Liver (tissue), 9 donors: ENCODE data around the gene PAK4. TPM values are rescaled to one million over a fixed set of nuclear protein-coding genes. Genes with fewer than 3 reads are reported as not detected.

Source experiments
- DNase-seq: peaks from one replicate; pipeline ENCODE4 v3.0.0-alpha.2; 2017; ENCODE audit warnings: low spot score
- H3K27ac ChIP-seq, 2 donors: one replicate each; pipeline ENCODE4 v1.7.0; 2013; ENCODE audit warnings: inconsistent platforms in 2 of 2, low read length in 2 of 2, control low read depth in 1 of 2, low read depth in 1 of 2, mild to moderate bottlenecking in 1 of 2
- H3K27me3 ChIP-seq, 4 donors: one replicate each; pipeline versions ENCODE4 v1.6.1 to v1.7.0; 2013; ENCODE audit warnings: low read length in 3 of 4, inconsistent platforms in 1 of 4, mild to moderate bottlenecking in 1 of 4, moderate library complexity in 1 of 4; ENCODE audit not compliant: control insufficient read depth in 4 of 4, insufficient read depth in 4 of 4
- H3K36me3 ChIP-seq, 4 donors: one replicate each; pipeline versions ENCODE4 v1.6.1 to v1.7.0; 2013; ENCODE audit warnings: low read length in 3 of 4, mild to moderate bottlenecking in 3 of 4, low read depth in 1 of 4, moderate library complexity in 1 of 4; ENCODE audit not compliant: control insufficient read depth in 4 of 4, insufficient read depth in 3 of 4
- H3K4me1 ChIP-seq, 4 donors: one replicate each; pipeline versions ENCODE4 v1.6.1 to v1.7.0; 2013; ENCODE audit warnings: low read length in 3 of 4, mild to moderate bottlenecking in 3 of 4, moderate library complexity in 1 of 4; ENCODE audit not compliant: control insufficient read depth in 4 of 4, insufficient read depth in 4 of 4
- H3K4me3 ChIP-seq, 3 donors: one replicate each; pipeline versions ENCODE4 v1.6.1 to v1.7.0; 2013; ENCODE audit warnings: low read length in 3 of 3, control low read depth in 1 of 3, low read depth in 1 of 3, mild to moderate bottlenecking in 1 of 3
- H3K9ac ChIP-seq, 2 donors: one replicate each; pipeline ENCODE4 v1.7.0; 2013; ENCODE audit warnings: low read length in 2 of 2, mild to moderate bottlenecking in 2 of 2, moderate library complexity in 2 of 2, control low read depth in 1 of 2, low read depth in 1 of 2
- H3K9me3 ChIP-seq, 4 donors: one replicate each; pipeline versions ENCODE4 v1.6.1 to v1.7.0; 2013; ENCODE audit warnings: low read length in 3 of 4; ENCODE audit not compliant: control insufficient read depth in 4 of 4
- HNF4A ChIP-seq, 2 donors: conservative IDR thresholded peaks; 2 replicates each; pipeline ENCODE4 v1.6.1; 2016; ENCODE audit warnings: antibody characterized with exemption in 2 of 2, mild to moderate bottlenecking in 2 of 2
- HNF4G ChIP-seq: IDR thresholded peaks from 2 replicates; pipeline ENCODE4 v1.6.1; 2016; ENCODE audit warnings: antibody characterized with exemption
- JUND ChIP-seq, 2 donors: IDR thresholded peaks; 2 replicates each; pipeline ENCODE4 v1.6.1; 2016; ENCODE audit warnings: antibody characterized with exemption in 2 of 2
- MAX ChIP-seq: IDR thresholded peaks from 2 replicates; pipeline ENCODE4 v1.6.1; 2016; ENCODE audit warnings: antibody characterized with exemption
- RAD21 ChIP-seq, 2 donors: IDR thresholded peaks; 2 replicates each; pipeline ENCODE4 v1.6.1; 2016; ENCODE audit warnings: antibody characterized with exemption in 2 of 2, mild to moderate bottlenecking in 2 of 2
- RXRA ChIP-seq, 2 donors: IDR thresholded peaks; 2 replicates each; pipeline ENCODE4 v1.6.1; 2017 to 2018; ENCODE audit warnings: antibody characterized with exemption in 2 of 2, mild to moderate bottlenecking in 1 of 2
- TAF1 ChIP-seq: conservative IDR thresholded peaks from 2 replicates; pipeline ENCODE4 v1.6.1; 2016; ENCODE audit warnings: antibody characterized with exemption, mild to moderate bottlenecking
- YY1 ChIP-seq: IDR thresholded peaks from 2 replicates; pipeline ENCODE4 v1.6.1; 2016; ENCODE audit warnings: antibody characterized with exemption, mild to moderate bottlenecking
- ZBTB33 ChIP-seq: IDR thresholded peaks from 2 replicates; pipeline ENCODE4 v1.6.1; 2016; ENCODE audit warnings: antibody characterized with exemption
- WGBS: extraction: QIAGEN DNeasy Blood & Tissue Kit; methylation state at CpG from one replicate; pipeline ENCODE4 v1.1.7; 2013; 5-methylcytosine and 5-hydroxymethylcytosine counted together
- polyA plus RNA-seq, 2 donors: library from polyadenylated mRNA; stranded (reverse) in 1 of 2; unstranded in 1 of 2; fragments of 200-250 nt in 1 of 2; fragments of >200 nt in 1 of 2; fragmentation: Nextera tagmentation in 1 of 2; extraction: Ambion mirVana in 1 of 2; gene quantifications; one replicate each; pipeline versions ENCODE4 v1.2.1 to v1.2.3, GENCODE V29; 2013 to 2015
- total RNA-seq, 2 donors: library from RNA; depleted of rRNA; stranded (reverse); fragments of >200 nt; gene quantifications; one replicate each; pipeline ENCODE4 v1.2.3, GENCODE V29; 2014
- donor health status: healthy.
- donor health status: healthy.
- donor health status: healthy.
- donor health status: healthy.
- donor health status: healthy.

The PAK4 gene
- total and polyA plus RNA-seq, 4 donors: 5.4 to 16.6 (median 7.7) TPM

GRCh38 chr19:39122934-39123731, 2.5 kb upstream of the PAK4 start (continued):
- no peak for TF ChIP-seq ZBTB33
- TF ChIP-seq RXRA (IDR thresholded peaks at IDR 0.05): no peak
- TF ChIP-seq YY1: no peak
- no peak for TF ChIP-seq TAF1
- TF ChIP-seq MAX: no peak

DNA sequence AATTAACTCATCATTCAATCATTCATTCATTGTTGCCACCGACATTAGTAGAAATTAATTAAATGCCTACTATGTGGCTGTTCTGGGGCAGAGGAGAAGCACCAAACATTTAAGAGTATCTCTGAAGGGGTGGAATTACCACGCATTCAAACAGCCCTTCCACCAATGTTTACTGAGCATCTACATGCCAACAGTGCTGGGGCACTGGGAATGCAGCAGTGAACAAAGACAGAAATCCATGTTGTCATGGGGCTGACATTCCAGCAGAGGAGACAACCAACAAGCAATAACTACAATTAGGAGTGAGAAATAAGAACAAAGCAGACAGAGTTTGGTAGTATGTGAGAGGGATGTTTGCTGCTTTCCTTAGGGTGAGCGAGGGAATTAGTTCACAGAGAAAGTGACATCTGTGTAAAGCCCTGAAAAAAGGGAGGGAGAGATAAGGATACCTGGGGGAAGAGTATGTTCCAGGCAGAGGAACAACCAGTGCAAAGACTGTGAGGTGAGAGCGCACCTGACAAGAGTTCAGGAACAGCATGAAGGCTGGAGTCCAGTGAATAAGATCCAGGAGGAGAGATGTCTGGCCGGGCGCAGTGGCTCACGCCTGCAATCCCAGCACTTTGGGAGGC, 1.3 kb upstream of the PAK4 start:
- no peak overlapping the region for H3K9ac ChIP-seq
- no peaks in the 10 kb centered on the region for H3K9me3 ChIP-seq
- TF ChIP-seq HNF4G: no peak
- TF ChIP-seq JUND (IDR thresholded peaks at IDR 0.05): no peak
- TF ChIP-seq HNF4A (conservative IDR thresholded peaks at IDR 0.05): no peak
- TF ChIP-seq RAD21 (IDR thresholded peaks at IDR 0.05): no peak
- no peak for TF ChIP-seq ZBTB33
- H3K4me3 ChIP-seq: no peak overlapping the region
- DNase-seq: no peak
- 77% methylated on average over 7 of the region's 7 CpGs for WGBS
- no peaks in the 10 kb centered on the region for H3K36me3 ChIP-seq
- H3K4me1 ChIP-seq: peaks cover 7 to 43% (median 31%) of the 10 kb centered on the region in 4 donors
- H3K27me3 ChIP-seq: no peaks in the 10 kb centered on the region
- H3K27ac ChIP-seq: no peak overlapping the region

GRCh38 chr19:39125199-39125553, 410 bp upstream of the PAK4 start:
- H3K9me3 ChIP-seq: no peaks in the 10 kb centered on the region
- no peaks in the 10 kb centered on the region for H3K36me3 ChIP-seq
- peak overlapping the region; percentile 33 to 89 (median 44) for H3K4me3 ChIP-seq
- H3K9ac ChIP-seq: peak overlapping the region; percentile 43 to 77
- TF ChIP-seq MAX (peak; percentile 69), HNF4G (no peak), TAF1 (no peak)
- H3K27me3 ChIP-seq: no peaks in the 10 kb centered on the region
- WGBS: 42% methylated on average over 7 of the region's 7 CpGs
- H3K27ac ChIP-seq: peak overlapping the region; percentile 46 to 96
- peaks cover 7 to 48% (median 35%) of the 10 kb centered on the region in 4 donors for H3K4me1 ChIP-seq
- DNase-seq: no peak
